CD4-positive, alpha-beta T cell treated with Interleukin-10 for 1 hour (primary cell): ENCODE results near the gene ZNF778.

ENCODE experiments used
- DNase-seq: peaks from one replicate; pipeline ENCODE4 v3.0.0-alpha.2; 2020

The ZNF778 gene

DNA sequence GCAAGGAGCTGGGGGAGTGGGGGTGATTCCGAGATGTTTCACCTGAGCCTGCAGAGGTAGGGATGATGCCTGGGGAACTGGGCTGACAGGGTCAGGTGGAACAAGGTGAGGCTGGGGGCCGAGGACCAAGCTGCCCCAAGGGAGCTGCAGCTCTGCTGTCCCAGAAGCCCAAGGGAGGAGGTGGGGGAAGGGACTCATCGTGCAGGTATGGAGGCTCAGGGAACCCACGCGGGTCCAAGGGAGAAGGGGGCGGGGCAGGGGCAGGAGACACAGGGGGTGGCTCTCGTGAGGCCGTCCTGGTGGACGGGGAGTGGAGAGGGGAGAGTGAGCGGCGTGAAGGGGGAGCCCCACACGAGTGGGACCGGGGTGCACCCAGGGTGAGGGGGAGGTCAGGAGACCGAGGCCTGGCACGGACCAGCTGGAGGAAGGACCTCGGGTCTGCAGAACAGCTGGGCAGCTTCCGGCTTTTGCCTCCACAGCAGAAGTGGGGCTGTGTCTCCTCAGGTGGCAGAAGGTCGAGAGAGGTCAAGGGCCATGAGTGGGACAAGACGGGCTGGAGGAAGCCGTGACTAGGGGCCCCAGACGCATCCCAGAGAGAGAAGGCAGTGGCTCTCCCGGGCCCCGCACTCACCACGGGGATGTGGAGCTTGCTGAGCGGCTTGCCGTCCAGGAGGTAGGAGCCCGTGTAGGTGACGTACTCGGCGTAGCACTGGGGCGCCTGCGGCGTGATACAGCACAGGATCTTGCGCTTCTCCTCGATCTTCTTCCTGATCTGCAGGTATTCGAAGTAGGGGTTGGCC lies 61.1 kb downstream of the ZNF778 start:
- DNase-seq: no peak

DNA sequence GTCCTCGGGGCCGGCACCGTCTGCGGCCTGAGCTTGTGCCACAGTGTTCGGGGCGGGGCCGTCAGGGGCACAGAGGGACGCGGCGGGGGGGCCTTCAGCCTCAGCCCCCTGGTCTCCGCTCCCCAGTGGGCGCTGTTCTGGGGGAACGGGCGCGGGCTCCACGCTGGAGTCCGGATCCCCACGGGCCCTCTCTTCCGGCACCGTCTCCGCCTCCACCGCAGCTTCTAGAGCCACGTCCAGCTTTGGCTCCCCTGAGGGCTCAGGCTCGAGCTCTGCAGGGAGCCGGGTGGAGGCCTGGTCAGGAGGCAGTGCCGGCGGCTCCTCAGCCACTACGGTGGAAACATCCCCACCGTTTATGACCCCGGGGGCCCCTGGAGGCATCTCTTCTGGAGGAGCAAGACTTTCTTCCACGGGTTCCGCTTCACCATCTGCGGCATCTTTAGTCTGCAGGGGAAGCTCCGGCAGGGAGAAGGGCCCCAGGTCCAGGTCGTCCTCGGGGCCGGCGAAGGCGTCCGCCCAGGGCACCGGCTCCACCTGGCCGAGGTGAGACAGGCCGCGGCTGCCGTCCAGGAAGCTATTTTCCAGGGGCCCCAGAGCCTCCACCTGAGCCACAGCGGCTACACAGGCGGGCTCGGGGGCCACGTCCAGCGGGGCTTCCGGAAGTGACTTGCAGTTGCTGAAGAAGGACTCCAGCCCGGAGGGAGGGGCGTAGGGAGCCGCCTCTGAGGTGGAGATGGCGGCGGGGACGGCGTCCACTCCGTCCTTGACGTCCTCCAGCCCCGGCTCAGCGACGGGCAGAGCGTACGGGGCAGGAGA lies 62.4 kb downstream of the ZNF778 start:
- DNase-seq: no peak

DNA sequence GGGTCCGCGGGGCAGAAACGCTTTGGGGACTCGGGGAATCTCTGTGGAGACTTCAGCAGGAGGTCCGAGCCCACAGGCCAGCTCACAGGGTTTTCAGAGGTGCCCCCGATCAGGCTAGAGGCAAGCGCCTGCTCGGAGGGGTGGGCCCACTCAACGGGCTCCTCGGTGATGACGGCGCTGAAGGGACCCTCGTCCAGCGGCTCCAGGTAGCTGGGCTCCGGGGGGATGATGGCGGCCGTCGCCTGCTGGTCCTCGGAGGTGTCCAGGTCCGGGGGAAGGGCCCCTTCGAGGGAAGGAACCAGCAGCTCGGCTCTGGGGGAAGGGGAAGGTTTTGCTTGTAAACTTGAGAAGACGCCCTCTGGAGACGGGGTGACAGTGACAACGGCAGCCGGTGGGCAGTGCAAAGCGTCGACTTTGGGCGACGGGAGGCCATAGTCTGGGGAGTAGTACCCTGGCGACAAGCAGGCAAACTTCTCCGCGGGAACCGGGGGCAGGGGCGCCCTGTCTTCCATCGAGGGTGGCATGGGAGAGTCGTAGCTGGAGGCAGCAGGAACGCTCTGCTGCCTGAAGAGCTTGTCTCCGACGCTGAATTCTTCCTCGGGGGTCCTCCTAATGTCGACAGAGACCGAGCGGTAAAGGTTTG lies 63.2 kb downstream of the ZNF778 start:
- DNase-seq: no peak

DNA sequence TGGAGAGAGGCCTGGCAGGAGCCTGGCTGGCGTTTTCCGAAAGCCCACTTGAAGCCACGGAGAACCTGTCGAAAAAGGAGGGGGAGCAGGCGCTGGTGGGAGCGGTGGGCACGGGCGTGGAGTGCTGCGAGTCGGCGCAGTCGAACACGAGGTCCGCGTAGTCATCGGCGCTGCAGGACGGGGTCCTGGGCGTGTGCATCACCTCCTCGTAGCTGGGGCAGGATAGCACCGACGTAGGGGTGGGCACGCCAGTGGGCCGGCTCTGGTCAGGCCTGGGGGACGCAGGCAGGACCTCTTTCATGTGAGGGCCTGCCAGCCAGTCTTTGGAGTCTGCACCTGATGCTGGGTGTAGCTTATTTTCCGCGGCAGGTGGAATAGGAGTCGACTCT lies 63.7 kb downstream of the ZNF778 start:
- no peak for DNase-seq

DNA sequence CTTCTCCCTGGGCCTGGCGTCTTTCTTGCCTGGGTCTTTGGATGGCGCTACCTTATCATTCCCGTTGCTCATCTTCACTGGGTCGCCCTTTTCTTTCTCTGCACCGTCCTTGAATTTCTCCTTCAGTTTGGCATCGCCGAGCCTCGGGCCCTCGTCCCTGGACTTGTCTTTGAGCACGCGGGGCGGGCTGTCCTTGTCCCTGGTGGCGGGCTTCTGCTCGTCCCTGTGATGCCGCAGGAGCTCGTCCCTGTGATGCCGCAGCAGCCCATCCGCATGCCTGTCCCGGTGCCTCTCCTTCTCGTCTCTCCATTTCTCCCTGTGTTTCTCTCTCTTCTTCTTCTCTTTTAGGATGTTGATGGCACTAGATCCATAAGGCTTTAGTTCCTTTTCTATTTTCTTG lies 64.3 kb downstream of the ZNF778 start:
- no peak for DNase-seq

DNA sequence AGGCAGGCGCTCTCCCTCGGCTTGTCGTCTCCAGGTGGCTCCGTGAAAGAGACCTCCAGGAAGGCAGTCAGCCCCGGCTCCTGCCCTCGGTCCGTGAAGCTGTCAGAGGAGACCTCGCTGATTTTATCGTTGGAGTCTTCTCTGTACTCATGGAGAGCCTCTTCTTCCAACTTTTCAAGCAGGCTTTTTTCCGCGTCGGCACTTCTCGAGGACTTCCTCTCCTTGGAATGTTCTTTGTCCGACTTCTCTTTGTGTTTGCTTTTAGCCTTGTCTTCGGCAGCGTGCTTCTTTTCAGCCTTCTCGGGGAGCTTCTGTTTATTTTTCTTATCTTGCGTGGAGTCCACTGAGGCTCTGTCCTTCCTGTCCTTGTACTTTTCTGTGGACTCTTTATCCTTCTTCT lies 65.0 kb downstream of the ZNF778 start:
- DNase-seq: no peak

DNA sequence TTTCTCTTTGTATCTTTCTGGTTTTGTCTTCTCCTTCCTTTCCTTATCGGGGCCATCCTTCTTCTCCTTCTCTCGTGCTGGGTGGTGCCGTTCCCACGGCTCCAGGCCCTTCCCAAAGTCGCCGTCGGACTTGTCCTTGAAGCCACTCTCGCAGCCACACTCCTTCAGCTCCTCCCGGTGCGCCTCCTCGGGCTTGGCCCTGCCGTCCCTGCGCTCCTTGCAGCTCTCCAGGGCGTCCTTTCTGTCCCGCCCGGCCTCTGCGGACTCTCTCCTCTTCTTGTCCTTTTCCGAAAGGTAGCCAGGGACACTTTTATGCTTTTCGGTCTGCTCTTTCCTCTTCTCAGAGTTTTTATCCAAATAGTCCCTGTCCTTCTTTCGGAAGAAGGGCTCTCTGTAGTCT lies 65.9 kb downstream of the ZNF778 start:
- no peak for DNase-seq

DNA sequence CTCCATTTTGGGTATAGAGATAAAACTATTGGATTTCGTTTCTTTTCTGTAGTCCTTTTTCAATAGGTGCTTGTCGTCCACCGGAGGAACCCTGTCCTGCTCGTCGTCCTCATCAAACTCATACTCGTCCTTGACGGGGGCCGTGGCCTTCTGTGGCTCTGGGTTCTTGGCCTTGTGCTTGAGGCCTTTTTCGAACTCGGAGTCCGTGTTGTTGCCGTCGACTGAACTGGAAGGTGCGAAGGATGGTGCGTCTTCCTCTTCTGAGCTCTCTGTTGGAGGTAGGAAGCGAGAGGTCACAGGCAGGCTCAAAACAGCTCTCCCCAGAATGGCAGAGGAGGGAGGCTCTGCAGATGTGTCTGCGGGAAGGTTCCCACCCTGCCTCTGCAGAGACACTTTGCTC lies 67.9 kb downstream of the ZNF778 start:
- no peak for DNase-seq

DNA sequence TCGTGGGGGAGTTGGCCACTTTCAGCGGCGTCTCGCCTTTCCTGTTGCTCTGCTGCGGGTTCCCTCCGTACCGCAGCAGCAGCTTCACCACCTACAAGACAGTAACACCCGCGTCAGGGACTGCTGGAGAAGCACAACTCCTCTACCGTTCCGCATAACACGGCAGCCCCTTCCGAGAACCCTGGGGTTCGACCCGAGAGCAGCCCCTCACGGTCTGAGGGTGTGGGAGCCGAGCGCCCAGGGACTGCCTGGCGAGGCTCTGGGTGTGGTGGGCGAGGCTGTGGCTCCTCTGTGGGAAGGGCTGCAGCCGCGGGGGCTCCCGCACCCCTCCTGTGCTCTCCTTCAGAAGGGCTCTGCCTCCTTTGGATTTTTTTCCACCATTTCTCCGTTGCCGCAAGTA lies 68.6 kb downstream of the ZNF778 start:
- DNase-seq: no peak
